KMS-11 (cell line): ENCODE results near the gene AP3B1.

Experiments
- H2AFZ ChIP-seq: fragments of 200-600 bp; sonication (generic); 2 replicates; pipeline ENCODE4 v1.6.1; 2016; ENCODE audit warnings: antibody characterized with exemption, mixed run types, low read depth
- H3K27ac ChIP-seq: fragments of 200-600 bp; sonication (generic); 2 replicates; pipeline ENCODE4 v1.6.1; 2016; ENCODE audit warnings: mild to moderate bottlenecking, mixed run types
- H3K27me3 ChIP-seq: fragments of 200-600 bp; sonication (generic); 2 replicates; pipeline ENCODE4 v1.6.1; 2017; ENCODE audit warnings: mild to moderate bottlenecking, low read depth, mixed run types, moderate library complexity; ENCODE audit not compliant: insufficient read depth
- H3K36me3 ChIP-seq: fragments of 200-600 bp; sonication (generic); 2 replicates; pipeline ENCODE4 v1.6.1; 2017; ENCODE audit warnings: mild to moderate bottlenecking, mixed run types; ENCODE audit not compliant: insufficient read depth
- H3K4me1 ChIP-seq: fragments of 200-600 bp; sonication (generic); 2 replicates; pipeline ENCODE4 v1.6.1; 2016; ENCODE audit warnings: mild to moderate bottlenecking, low read depth, mixed run types; ENCODE audit not compliant: poor library complexity, severe bottlenecking
- H3K4me2 ChIP-seq: fragments of 200-600 bp; sonication (generic); 2 replicates; pipeline ENCODE4 v1.7.0; 2016; ENCODE audit warnings: mild to moderate bottlenecking, mixed run types
- H3K4me3 ChIP-seq: fragments of 200-600 bp; sonication (generic); IDR thresholded peaks from 2 replicates; pipeline ENCODE4 v1.6.1; 2017; ENCODE audit warnings: low read depth, low read length, mixed read lengths; ENCODE audit not compliant: insufficient read depth
- H3K79me2 ChIP-seq: fragments of 200-600 bp; sonication (generic); 2 replicates; pipeline ENCODE4 v1.6.1; 2016; ENCODE audit warnings: low read depth, mixed run types; ENCODE audit not compliant: insufficient read depth
- H3K9ac ChIP-seq: fragments of 200-600 bp; sonication (generic); 2 replicates; pipeline ENCODE4 v1.6.1; 2016; ENCODE audit warnings: mild to moderate bottlenecking, mixed run types
- H4K20me1 ChIP-seq: fragments of 200-600 bp; sonication (generic); 2 replicates; pipeline ENCODE4 v1.6.1; 2016; ENCODE audit warnings: mild to moderate bottlenecking, mixed run types; ENCODE audit not compliant: insufficient read depth
- TF ChIP-seq, protein P1 (sequence below): fragments of 200-600 bp; sonication (generic); conservative IDR thresholded peaks from 2 replicates; pipeline ENCODE4 v1.6.1; 2017; ENCODE audit warnings: low read depth, mild to moderate bottlenecking, antibody characterized with exemption, low read length, moderate library complexity, mixed read lengths

The AP3B1 gene

DNA sequence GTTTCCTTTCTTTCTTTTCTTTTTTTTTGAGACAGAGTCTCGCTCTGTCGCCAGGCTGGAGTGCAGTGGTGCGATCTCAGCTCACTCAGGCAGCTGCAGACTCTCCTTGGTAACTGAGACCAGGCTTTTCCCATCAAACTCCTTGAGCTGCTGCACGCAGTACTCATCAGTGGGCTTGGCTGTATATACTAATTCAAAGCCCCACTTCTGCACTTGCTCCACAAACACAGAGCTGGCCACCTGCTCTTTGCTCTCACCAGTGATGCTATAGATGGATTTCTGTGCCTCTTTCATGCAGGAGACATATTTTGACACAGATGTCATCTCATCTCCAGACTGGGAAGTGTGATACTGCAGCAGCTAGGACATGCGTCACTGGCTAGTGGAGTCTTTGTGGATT is 252.7 kb downstream of the AP3B1 start:
- TF ChIP-seq, protein P1, sequence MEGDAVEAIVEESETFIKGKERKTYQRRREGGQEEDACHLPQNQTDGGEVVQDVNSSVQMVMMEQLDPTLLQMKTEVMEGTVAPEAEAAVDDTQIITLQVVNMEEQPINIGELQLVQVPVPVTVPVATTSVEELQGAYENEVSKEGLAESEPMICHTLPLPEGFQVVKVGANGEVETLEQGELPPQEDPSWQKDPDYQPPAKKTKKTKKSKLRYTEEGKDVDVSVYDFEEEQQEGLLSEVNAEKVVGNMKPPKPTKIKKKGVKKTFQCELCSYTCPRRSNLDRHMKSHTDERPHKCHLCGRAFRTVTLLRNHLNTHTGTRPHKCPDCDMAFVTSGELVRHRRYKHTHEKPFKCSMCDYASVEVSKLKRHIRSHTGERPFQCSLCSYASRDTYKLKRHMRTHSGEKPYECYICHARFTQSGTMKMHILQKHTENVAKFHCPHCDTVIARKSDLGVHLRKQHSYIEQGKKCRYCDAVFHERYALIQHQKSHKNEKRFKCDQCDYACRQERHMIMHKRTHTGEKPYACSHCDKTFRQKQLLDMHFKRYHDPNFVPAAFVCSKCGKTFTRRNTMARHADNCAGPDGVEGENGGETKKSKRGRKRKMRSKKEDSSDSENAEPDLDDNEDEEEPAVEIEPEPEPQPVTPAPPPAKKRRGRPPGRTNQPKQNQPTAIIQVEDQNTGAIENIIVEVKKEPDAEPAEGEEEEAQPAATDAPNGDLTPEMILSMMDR = no peak
- no peak overlapping the region for H3K27ac ChIP-seq
- H3K27me3 ChIP-seq = no peaks in the 10 kb centered on the region
- no peaks in the 10 kb centered on the region for H3K4me1 ChIP-seq
- no peak overlapping the region for H3K4me3 ChIP-seq
- H2AFZ ChIP-seq = no peak overlapping the region
- no peaks in the 10 kb centered on the region for H3K36me3 ChIP-seq
- H3K9ac ChIP-seq = no peak overlapping the region
- H4K20me1 ChIP-seq = no peaks in the 10 kb centered on the region
- no peak overlapping the region for H3K4me2 ChIP-seq
- no peaks in the 10 kb centered on the region for H3K79me2 ChIP-seq

DNA sequence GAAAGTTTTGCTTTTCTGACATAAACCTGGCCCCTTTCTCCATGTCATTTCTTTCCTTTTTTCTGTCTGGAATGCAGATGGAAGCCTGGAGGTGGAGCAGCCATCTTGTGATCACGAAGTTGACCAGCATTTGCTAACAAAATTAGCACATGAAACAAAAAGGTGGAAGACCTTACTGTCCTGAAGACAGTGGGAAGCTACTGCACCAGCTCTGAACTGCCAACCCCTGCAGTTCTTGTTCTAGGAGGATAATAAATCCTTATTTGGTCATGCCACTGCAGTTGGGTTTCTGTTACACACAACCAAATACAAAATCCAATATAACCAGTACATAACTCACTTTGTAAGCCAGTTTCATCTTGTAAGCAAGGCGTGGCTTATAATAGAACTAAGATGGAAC is 269.0 kb downstream of the AP3B1 start:
- Histone ChIP-seq H3K4me3 (no peak overlapping the region), H3K4me1 (peaks cover 17% of the 10 kb centered on the region), H3K4me2 (peak overlapping the region; percentile 26; the same call in 1 of the 2 replicates), H2AFZ (no peak overlapping the region), H3K27me3 (no peaks in the 10 kb centered on the region), H3K9ac (no peak overlapping the region), H4K20me1 (no peaks in the 10 kb centered on the region), H3K27ac (no peak overlapping the region), H3K79me2 (no peaks in the 10 kb centered on the region), H3K36me3 (no peaks in the 10 kb centered on the region)
- TF ChIP-seq, protein P1 = no peak

DNA sequence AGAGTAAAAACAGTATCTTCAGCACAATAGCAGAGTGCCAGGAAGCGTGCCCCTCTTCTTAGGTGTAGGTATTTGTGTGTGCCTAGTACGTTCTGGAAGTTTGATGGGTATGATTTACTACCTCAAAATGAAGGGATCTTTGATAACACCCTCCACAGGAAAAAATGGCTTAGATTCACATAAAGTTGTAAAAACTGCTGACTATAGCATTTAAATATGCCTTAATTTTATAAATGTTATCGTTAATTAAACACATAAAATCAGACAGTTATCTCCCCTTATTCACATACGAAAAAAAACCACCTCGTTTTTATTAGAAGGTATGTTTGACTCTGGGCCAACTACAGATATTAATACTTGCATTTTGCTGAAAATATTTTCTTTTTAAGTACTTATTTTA is 274.8 kb downstream of the AP3B1 start:
- Histone ChIP-seq H3K27ac (no peak overlapping the region), H2AFZ (no peak overlapping the region), H3K9ac (no peak overlapping the region), H3K79me2 (no peaks in the 10 kb centered on the region), H3K4me1 (peaks cover 12% of the 10 kb centered on the region), H3K27me3 (no peaks in the 10 kb centered on the region), H3K4me3 (no peak overlapping the region), H3K4me2 (no peak overlapping the region), H4K20me1 (no peaks in the 10 kb centered on the region), H3K36me3 (no peaks in the 10 kb centered on the region)
- TF ChIP-seq, protein P1 = no peak

DNA sequence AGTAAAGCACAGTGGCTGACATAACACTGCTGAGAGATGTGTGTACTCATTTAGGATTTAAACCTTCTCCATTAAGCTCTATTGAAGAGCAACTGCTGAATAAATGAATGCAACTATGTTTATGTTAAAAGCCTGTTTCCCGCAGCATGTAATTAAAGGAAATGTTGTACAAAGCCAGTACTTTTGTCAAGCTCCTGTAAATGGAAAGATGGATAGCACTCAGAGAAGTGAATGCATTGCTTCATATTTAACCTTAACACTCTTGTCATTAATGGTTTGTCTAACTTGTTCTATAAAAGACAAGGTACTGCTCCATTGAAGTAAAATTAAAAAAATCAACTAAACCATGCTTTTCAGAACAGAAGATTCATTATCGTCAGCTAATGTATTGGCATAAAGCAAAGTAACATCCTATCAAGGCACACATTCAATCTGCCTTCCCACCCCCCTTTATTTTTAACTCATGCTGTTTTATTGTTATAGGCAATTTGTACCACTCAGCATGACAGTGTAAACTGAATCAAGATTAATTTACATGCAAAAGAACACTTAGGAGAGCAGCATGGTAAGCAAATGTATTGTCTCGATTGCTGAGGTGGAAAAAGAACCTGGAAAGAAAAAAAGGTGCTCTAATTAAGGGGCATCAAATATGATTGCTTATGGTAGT is 277.5 kb downstream of the AP3B1 start:
- H2AFZ ChIP-seq = no peak overlapping the region
- TF ChIP-seq, protein P1 = no peak

More for the DNA sequence above, 277.5 kb downstream of the AP3B1 start:
- Histone ChIP-seq H3K4me3 (no peak overlapping the region), H3K4me2 (no peak overlapping the region), H3K36me3 (no peaks in the 10 kb centered on the region), H3K27ac (no peak overlapping the region), H3K79me2 (no peaks in the 10 kb centered on the region), H3K27me3 (no peaks in the 10 kb centered on the region), H3K4me1 (peaks cover 12% of the 10 kb centered on the region), H3K9ac (no peak overlapping the region), H4K20me1 (no peaks in the 10 kb centered on the region)
